NCI-H82 treated with DMSO at 0.1 percent for 48 hours (cell line): Measurements from ENCODE around the gene CEP63.

ENCODE experiments used
- DNase-seq: peaks from one replicate; lab custom pipeline; 2025; ENCODE audit not compliant: unreplicated experiment; lab: John Stamatoyannopoulos, UW

The CEP63 gene

DNA sequence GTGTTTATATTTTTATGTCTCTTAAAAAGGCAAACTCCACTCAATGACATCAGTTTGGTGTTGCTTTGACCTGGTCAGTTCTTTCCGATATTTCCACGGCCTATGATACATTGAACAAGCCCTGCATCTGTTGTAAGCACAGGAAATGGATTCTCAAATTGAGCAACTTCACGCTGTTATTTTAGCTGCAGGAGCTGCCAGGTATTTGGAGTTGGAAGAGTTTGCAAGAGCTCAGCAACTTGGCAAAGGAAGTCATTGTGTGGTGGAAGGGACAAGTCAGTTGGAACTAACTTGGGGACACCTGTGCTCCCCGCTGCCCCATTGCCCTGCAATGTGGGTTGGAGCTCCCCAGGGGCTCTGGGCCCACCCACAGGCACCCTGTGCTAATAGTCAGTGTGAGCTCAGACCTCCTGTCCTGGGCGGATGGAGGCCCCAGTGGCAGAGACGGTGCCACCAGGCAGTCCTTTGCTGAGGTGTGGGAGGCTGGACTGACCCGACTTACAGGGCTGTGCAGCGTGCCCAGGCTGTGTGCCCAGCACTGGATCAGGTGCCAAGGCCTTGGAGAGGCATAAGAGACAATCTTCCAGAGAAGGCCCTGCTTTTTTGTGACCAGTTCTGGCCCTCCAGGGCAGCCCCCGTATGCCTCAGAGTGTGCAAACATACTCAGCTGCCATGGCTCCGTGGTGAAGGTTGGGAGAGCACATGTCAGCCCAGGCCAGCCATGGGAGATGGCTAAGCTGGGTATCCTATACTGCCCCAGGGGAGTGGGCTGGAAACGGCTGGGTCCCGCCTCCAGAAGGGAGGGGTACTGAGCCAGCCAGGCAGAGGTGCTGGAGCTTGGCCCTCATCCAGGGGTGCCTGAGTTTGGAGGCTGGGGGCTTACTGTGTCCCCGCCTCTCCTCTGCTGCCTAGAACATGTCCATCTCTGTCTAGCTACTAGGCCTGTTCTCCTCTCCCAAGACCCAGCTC, 121.5 kb downstream of the CEP63 start:
- DNase-seq: no peak

- no peak for DNase-seq
These were observed 122.3 kb downstream of the CEP63 start for GRCh38 chr3:134608023-134608770.

- DNase-seq: no peak
These were observed 123.0 kb downstream of the CEP63 start for GRCh38 chr3:134608771-134609435.

DNA sequence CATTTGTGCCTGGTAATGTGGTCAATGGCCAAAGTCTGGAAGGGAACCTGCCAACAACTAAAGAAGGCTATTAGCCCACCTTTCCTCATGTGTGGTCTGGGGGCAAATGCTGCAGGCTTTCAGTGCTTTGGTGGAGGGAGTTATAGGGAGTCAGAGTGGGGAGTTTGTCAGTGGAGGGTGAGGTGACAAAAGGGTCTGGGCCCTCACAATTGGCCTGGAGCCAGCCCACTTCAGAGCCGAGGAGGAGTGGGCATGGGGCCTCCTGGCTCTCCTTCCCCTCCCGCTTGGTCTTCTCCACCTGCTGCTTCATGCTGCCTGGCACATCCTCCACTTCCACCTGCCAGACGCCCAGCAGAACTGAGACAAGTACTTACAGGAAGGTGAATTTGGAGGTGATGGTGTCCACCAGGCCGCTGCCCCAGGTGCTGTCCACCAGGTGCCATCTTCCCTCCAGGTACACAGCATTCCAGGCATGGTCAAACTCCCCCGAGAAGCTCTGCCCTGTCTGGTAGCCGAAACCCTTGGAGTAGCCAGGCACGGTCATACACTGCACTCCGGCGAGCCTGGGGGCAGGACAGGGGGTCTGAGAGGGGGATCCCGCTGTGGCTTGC, 124.1 kb downstream of the CEP63 start:
- no peak for DNase-seq

DNA sequence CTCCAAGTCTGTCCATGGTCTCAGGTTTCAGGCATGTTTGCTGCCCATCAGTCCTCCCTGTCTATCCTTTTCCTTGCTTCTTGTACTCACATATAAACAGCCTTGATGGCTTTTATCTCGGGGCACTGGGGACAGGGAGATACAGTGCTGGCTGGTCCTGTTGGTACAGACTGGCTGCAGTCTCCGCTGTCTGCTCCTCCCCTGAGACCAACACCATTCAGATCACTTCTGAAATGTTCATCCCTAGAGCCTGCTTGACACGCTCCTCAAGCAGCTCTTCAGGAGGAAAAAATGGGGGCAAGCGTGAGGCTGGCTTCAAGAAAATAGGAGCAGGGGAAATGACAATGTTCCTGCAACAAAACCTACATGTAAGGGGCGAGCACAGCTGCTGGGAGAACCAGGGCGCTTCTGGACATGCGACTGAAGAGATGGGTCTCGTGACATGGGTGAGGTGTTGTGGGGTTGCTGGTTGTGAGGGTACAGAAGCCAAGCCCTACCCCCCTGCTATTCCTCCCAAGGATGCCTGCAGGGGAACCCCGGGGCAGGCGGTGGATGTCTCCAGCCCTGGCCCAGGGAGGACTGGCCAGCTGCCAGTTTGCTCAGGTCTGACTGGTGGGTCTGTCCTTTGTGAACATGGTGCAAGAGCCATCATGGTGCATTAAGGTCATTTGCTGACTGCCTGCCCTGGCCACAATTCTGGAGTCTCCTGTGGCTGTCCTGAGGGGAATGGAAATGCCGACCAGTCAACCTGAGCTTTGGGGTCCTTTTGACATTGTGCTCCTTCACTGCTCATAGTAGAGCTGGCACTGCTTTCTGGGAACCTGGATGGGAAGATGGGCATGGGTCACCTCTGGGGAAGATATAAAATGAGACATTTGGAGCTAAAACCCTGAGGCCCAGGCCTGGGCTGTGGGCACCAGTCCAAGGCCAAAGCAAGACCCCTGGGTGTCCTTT, 124.9 kb downstream of the CEP63 start:
- DNase-seq: no peak

DNA sequence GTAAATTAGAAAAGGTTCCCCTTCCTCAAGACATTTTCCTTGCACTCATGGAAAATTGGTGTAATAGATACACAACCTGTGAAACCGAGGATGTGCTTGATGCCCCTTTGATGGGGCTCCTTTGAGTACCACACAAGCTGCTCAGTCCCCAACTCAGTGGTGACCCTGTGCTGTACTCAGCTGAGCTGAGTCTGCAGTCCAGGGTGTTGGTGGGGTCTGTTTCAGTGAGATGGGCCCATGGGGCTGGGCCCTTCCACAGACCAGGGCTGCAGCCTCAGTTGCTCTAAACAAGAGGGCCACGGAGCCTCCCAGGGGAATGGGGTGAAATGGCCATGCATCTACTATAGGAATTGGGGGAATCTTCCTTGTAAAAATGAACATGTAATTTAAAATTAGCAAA, 125.7 kb downstream of the CEP63 start:
- DNase-seq: no peak

DNA sequence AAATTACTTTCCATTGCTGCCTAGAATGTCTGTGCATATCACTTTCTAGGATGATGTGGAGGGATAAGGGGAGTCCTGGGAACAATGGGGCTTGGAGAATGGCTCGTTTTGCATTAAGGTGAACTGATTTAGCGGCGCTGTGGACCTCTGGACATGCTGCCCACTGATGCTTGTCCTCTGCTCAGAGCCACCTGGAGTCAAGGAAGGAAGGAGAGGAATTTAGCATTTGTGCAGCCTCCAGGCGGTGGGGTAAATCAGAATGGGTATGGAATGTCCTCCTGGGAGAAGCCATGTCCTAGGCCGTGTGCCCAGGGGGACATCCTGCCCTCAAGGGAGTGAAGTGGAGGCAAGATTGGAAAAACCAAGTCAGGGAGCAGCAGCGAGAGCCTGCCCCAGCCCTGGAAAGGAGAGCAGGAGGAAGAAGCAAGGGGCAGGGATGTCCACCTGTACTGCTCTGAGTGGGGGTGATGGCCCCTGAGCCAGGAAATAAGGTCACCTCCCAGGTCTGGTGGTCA, 127.2 kb downstream of the CEP63 start:
- DNase-seq: no peak

DNA sequence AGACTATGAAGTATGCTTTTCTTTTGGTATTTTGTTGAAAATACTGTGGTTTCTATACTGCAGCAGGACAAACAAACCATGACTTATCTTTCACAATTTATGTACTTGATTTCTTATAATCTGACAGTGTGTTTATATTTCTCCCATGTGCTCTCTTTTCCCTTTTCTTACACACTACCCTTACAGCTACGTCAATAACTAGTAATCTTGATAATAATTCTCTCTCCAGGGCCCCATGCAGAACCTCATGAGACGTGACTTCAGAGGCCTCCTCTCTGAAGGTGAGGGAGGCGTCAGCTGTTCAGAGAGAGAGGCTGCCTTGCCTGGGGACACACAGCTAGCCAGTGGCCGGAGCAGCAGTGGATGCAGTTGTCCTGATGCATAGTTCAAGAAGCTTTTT, 129.1 kb downstream of the CEP63 start:
- DNase-seq: no peak

- DNase-seq: no peak
These were observed 129.9 kb downstream of the CEP63 start for GRCh38 chr3:134615743-134616142.

- DNase-seq: no peak
These were observed 132.0 kb downstream of the CEP63 start for GRCh38 chr3:134617608-134618477.

DNA sequence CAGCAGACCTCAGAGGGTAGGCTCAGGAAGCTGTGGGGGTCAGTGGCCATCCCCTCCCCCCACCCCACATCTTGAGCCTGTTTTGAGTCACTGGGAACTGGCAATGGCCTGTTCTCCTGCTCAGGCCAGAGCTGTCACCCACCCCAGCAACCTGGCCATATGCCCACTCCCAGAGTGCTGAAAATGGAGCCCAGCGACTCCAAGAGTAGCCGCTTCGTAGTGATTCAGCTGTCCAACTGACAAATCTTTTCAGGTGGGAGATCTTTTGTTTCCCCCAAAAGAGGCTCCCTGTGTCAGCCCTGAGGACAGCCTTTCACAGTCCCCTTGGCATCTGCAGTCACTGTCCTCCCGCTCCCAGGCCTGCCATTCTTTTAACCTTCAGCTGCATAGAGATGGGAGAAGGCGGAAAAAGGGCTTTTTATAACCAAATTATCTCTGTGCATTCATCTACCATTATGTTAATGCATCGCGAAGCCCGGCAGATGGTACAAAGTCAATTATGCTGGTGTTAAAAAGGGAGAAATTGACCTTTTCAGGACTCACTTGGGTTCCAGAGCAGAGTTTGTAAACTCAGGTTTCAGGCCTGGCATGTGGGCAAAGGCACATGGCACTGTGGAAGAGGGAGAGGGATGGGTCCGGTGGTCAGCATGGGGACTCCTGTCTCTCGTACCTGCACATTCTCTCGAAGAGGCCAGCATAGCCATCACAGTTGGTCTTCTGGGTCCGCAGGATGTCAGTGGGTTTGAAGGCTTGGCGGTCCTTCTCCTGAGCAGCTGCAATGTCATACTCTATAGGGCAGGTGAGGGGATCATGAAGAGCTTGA, 132.8 kb downstream of the CEP63 start:
- no peak for DNase-seq

DNA sequence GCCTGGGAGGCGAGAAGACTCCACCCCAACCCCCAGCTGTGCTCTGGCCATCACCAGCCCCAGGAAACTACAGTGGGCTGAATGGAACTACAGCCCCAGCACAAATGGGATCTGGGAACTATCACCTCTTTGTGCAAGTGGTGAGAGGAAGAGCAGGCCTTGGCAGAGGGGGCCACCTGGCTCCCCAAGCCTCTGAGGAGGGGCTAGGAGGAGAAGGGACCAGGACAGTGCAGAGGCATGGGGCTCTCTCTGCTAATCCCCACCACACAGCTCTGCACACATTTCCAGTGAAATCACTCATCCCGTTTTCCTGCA, 133.4 kb downstream of the CEP63 start:
- DNase-seq: no peak

- DNase-seq: no peak
These were observed 134.1 kb downstream of the CEP63 start for GRCh38 chr3:134619884-134620445.

- no peak for DNase-seq
These were observed 134.7 kb downstream of the CEP63 start for GRCh38 chr3:134620476-134621115.

- no peak for DNase-seq
These were observed 136.0 kb downstream of the CEP63 start for GRCh38 chr3:134621854-134622253.

- DNase-seq: no peak
These were observed 137.0 kb downstream of the CEP63 start for GRCh38 chr3:134622806-134623365.

DNA sequence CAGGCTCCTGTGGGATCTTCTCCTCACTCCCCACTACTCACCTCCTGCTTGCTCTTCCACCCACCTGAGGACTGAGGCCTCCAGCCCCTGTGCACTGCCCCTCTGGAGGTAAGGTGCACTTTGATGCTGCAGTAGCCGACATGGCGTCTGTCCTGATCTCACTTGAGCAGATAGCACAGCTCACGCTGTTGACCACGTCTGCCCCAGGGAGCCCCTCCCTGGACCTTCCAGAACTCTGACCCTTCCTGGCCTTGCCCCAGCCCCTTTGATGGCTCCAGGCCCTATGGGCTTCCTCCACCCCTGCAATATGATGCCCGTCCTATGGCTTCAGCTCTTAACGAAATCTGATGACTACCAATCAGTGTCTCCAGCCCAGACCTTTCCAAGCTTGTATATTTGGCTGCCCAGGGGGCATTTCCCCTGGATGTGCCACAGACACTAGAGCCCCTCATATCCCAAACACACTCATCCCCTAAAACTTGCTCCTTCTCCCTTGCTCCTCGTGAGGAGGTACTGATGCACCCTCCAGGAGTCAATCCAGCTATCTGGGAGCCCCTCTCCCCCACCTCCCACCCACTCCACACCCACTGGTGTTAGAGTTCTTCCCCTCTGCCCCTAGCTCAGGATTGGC, 137.9 kb downstream of the CEP63 start:
- no peak for DNase-seq
